HCT116 (cell line): ENCODE results near the gene PSEN2. TPM values are rescaled to one million over a fixed set of nuclear protein-coding genes. Genes with fewer than 3 reads are reported as not detected.

Source experiments
- ATAC-seq: fragments of 200-7000 bp; cut with Tn5 transposase; 2 replicates; pipeline ENCODE4 v1.9.1; 2020; ENCODE audit warnings: mild to moderate bottlenecking, moderate library complexity
- BruUV-seq: library from RNA; stranded (reverse); fragments of 400-500 nt; replicated peaks from 2 replicates; lab custom pipeline; 2021; lab: Mats Ljungman, UMichigan
- CTCF ChIA-PET: fragments of 300-600 bp; sonication (Branson Sonifier 250); formaldehyde crosslinking; loops from one replicate; lab custom pipeline; 2021; ENCODE audit warnings: antibody characterized with exemption; lab: Charles Lee
- POLR2A ChIA-PET: fragments of 300-600, 350-600 bp; sonication (Branson Sonifier 250); formaldehyde crosslinking; loops from one replicate; lab custom pipeline; 2021; ENCODE audit warnings: antibody characterized with exemption; lab: Charles Lee
- RAD21 ChIA-PET, 2 experiments: fragments of 300-600 bp; sonication (Branson Sonifier 250); formaldehyde crosslinking; loops; one replicate each; lab custom pipeline; 2023; ENCODE audit warnings: low total read pairs in 2 of 2; ENCODE audit not compliant: uncharacterized antibody in 2 of 2, unreplicated experiment in 2 of 2, low non-redundant PET in 1 of 2; lab: Charles Lee
- DNase-seq: peaks from one replicate; pipeline ENCODE4 v3.0.0-alpha.2; 2010; ENCODE audit warnings: low read depth, low spot score
- H2AFZ ChIP-seq: fragments of 200-600 bp; shearing (Covaris generic), sonication (generic); 2 replicates; pipeline ENCODE4 v1.6.1; 2017; ENCODE audit warnings: low read depth, mixed run types, mixed read lengths, antibody characterized with exemption, low read length; ENCODE audit not compliant: poor library complexity, severe bottlenecking
- H3K27ac ChIP-seq: 2 replicates; pipeline ENCODE4 v1.5.1; 2012; ENCODE audit warnings: low read depth, low read length
- H3K27me3 ChIP-seq: fragments of 200-600 bp; sonication (generic); 2 replicates; pipeline ENCODE4 v1.6.1; 2016; ENCODE audit warnings: mixed run types, low read length, mixed read lengths; ENCODE audit not compliant: insufficient read depth
- H3K36me3 ChIP-seq, 2 experiments: fragments of 200-500 bp in 1 of 2; fragments of 200-600 bp in 1 of 2; sonication (Bioruptor generic) in 1 of 2; sonication (generic) in 1 of 2; 2 replicates each; pipeline versions ENCODE4 v1.5.1 to v1.6.1; 2014 to 2016; ENCODE audit warnings: low read length in 2 of 2, inconsistent platforms in 1 of 2, mixed read lengths in 1 of 2, mixed run types in 1 of 2; ENCODE audit not compliant: insufficient read depth in 2 of 2, control insufficient read depth in 1 of 2
- H3K4me1 ChIP-seq, 2 experiments: fragments of 200-600 bp in 1 of 2; sonication (generic) in 1 of 2; 2 replicates each; pipeline versions ENCODE4 v1.5.1 to v1.6.1; 2012 to 2017; ENCODE audit warnings: low read length in 2 of 2, inconsistent platforms in 1 of 2, mild to moderate bottlenecking in 1 of 2, mixed read lengths in 1 of 2, mixed run types in 1 of 2, moderate library complexity in 1 of 2; ENCODE audit not compliant: insufficient read depth in 2 of 2, control insufficient read depth in 1 of 2
- H3K4me2 ChIP-seq: fragments of 200-600 bp; sonication (generic); 2 replicates; pipeline ENCODE4 v1.6.1; 2017; ENCODE audit warnings: mixed run types, low read length, mixed read lengths
- H3K4me3 ChIP-seq, 2 experiments: fragments of 200-600 bp in 1 of 2; sonication (generic) in 1 of 2; replicated peaks in 1 of 2; 2 replicates each; pipeline ENCODE4 v1.5.1; 2011 to 2016; ENCODE audit warnings: low read length in 2 of 2, control low read depth in 1 of 2, low read depth in 1 of 2, mild to moderate bottlenecking in 1 of 2, mixed read lengths in 1 of 2, mixed run types in 1 of 2
- H3K79me2 ChIP-seq: fragments of 200-600 bp; sonication (generic); 2 replicates; pipeline ENCODE4 v1.6.1; 2017; ENCODE audit warnings: mild to moderate bottlenecking, mixed run types, low read length, moderate library complexity, mixed read lengths; ENCODE audit not compliant: insufficient read depth
- H3K9ac ChIP-seq: fragments of 200-600 bp; sonication (generic); 2 replicates; pipeline ENCODE4 v1.6.1; 2016; ENCODE audit warnings: low read length, mixed read lengths
- H3K9me2 ChIP-seq: fragments of 200-600 bp; sonication (generic), shearing (Covaris generic); 2 replicates; pipeline ENCODE4 v1.6.1; 2017; ENCODE audit warnings: mixed run types, mild to moderate bottlenecking, moderate library complexity; ENCODE audit not compliant: insufficient read depth
- H3K9me3 ChIP-seq, 2 experiments: fragments of 200-500 bp in 1 of 2; fragments of 200-600 bp in 1 of 2; sonication (Bioruptor generic) in 1 of 2; sonication (generic) in 1 of 2; 2 replicates each; pipeline ENCODE4 v1.6.1; 2014 to 2017; ENCODE audit warnings: low read length in 2 of 2, mixed read lengths in 2 of 2, inconsistent platforms in 1 of 2, low read depth in 1 of 2, mild to moderate bottlenecking in 1 of 2, mixed run types in 1 of 2, moderate library complexity in 1 of 2; ENCODE audit not compliant: control insufficient read depth in 1 of 2, insufficient read depth in 1 of 2
- H4K20me1 ChIP-seq: fragments of 200-600 bp; sonication (generic), shearing (Covaris generic); 2 replicates; pipeline ENCODE4 v1.6.1; 2017; ENCODE audit warnings: mixed run types, mild to moderate bottlenecking, moderate library complexity; ENCODE audit not compliant: insufficient read depth
- EZH2phosphoT487 ChIP-seq: fragments of 200-600 bp; IDR thresholded peaks from 2 replicates; pipeline ENCODE4 v1.6.1; 2018; ENCODE audit warnings: antibody characterized with exemption, borderline replicate concordance
- SRF ChIP-seq: IDR thresholded peaks from 2 replicates; pipeline ENCODE4 v1.6.1; 2012; ENCODE audit warnings: low read depth
- intact Hi-C: fragments of 100-400 bp; cut with micrococcal nuclease; formaldehyde crosslinking; loops from 2 replicates; pipeline ENCODE4 v1.10.0; 2022
- total RNA-seq: library from RNA; stranded (reverse); gene quantifications from one replicate; pipeline ENCODE4 v1.2.1, GENCODE V29; 2021; ENCODE audit not compliant: unreplicated experiment
- TF ChIP-seq, protein P1 (sequence below), 3 experiments: fragments of 200-600 bp in 1 of 3; sonication (generic) in 1 of 3; IDR thresholded peaks in 2 of 3; conservative IDR thresholded peaks in 1 of 3; 2 replicates each; pipeline ENCODE4 v1.5.1; 2012 to 2017; ENCODE audit warnings: low read depth in 2 of 3, low read length in 2 of 3, antibody characterized with exemption in 1 of 3, borderline replicate concordance in 1 of 3, control low read depth in 1 of 3, mild to moderate bottlenecking in 1 of 3, mixed read lengths in 1 of 3, mixed run types in 1 of 3, moderate library complexity in 1 of 3; ENCODE audit not compliant: insufficient read depth in 1 of 3

The PSEN2 gene
- total RNA-seq, 1 experiment from 2014 or later, result 28.5 TPM

- Histone ChIP-seq H3K9ac (no peak overlapping the region), H3K4me1 (peaks cover 0 to 16% of the 10 kb centered on the region in 2 experiments; a peak in 3 of 4 replicates), H3K79me2 (peaks cover 20% of the 10 kb centered on the region; the same call in 1 of the 2 replicates), H3K27ac (no peak overlapping the region), H4K20me1 (no peaks in the 10 kb centered on the region), H3K9me3 (no peaks in the 10 kb centered on the region), H3K36me3 (no peaks in the 10 kb centered on the region), H3K9me2 (no peaks in the 10 kb centered on the region), H3K4me3 (no peak overlapping the region), H3K4me2 (no peak overlapping the region), H2AFZ (no peak overlapping the region), H3K27me3 (no peaks in the 10 kb centered on the region)
- no TSS peak for BruUV-seq
- TF ChIP-seq EZH2phosphoT487, result no peak
- TF ChIP-seq, protein P1, sequence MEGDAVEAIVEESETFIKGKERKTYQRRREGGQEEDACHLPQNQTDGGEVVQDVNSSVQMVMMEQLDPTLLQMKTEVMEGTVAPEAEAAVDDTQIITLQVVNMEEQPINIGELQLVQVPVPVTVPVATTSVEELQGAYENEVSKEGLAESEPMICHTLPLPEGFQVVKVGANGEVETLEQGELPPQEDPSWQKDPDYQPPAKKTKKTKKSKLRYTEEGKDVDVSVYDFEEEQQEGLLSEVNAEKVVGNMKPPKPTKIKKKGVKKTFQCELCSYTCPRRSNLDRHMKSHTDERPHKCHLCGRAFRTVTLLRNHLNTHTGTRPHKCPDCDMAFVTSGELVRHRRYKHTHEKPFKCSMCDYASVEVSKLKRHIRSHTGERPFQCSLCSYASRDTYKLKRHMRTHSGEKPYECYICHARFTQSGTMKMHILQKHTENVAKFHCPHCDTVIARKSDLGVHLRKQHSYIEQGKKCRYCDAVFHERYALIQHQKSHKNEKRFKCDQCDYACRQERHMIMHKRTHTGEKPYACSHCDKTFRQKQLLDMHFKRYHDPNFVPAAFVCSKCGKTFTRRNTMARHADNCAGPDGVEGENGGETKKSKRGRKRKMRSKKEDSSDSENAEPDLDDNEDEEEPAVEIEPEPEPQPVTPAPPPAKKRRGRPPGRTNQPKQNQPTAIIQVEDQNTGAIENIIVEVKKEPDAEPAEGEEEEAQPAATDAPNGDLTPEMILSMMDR (IDR thresholded peaks at IDR 0.05 in 2 of 3, conservative IDR thresholded peaks at IDR 0.05 in 1 of 3; ENCODE audit: borderline replicate concordance in 1 of 3, insufficient read depth in 1 of 3, low read depth in 2 of 3, low read length in 2 of 3), result no peak
- no peak for TF ChIP-seq SRF
- ATAC-seq (no peak), DNase-seq (no peak)
- ChIA-PET RAD21 (no interaction called here), CTCF (no interaction called here), POLR2A (no interaction called here)
- intact Hi-C loops, result no loop called here
Measured at GRCh38 chr1:226945106-226945857, 74.9 kb downstream of the PSEN2 start.

Other genes with a start within 250 kb of the PSEN2 start
- 4.4 TPM for gene ITPKB, start 131.3 kb upstream of the PSEN2 start, total RNA-seq
- gene COQ8A, start 69.7 kb downstream of the PSEN2 start, total RNA-seq, result 35.3 TPM